Measurements from ENCODE around the gene TNS3. TPM values are rescaled to one million over a fixed set of nuclear protein-coding genes. Genes with fewer than 3 reads are reported as not detected.
A peak's percentile ranks its signal among the peaks of the same experiment; 100 is the strongest.

Gene TNS3
- total RNA-seq, 1 experiment from 2014 or later = 97.2 TPM

DNA sequence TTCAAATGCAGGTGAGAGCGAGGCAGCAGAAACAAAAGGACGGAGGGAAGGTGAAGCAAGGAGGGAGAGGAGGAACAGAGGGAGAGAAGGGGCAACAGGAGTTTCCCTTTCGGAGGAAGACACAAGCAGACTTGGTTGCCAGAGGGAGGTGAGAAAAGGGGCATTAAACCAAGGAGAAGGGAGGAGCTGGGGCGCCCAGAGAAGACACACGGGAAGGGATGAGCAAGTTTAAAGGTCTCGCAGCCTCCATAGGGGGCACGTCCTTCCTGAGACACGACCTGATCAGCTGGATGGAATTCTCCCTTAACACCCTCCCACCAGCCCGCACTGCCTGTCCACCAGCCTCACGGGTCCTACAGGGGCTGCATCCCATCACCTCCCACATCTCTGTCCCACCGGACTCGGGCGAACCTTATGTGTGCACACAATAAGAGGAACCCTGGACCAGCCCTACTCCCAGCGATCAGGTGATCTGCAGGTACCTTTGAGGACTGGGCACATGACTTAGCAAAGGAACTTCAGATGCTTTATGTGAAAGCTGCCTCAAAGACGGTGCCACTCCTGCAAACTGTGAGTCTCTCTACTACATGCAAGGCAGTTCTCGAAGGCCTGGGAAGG, 251.2 kb downstream of the TNS3 start:
- DNase-seq (ENCODE audit: low spot score) = no peak

DNA sequence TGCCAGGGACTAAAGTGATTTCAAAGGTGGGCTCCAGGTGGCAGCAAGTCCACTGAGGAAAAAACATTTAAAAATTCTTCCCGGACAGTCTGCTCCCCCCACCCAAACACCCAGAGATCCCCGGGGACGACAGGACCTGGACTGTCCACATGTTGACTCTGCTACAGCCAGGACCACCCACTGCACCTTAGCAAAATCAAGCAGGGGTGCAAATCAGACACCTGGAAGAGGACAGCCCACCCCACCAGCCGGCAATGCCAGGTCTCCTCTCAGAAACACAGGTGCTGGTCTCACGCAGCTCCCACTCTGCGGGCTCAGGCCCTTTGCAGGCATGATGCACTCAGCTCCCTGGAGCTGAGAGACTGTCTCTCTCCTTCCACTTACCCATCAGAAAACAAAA, 251.9 kb downstream of the TNS3 start:
- DNase-seq (ENCODE audit: low spot score) = no peak

DNA sequence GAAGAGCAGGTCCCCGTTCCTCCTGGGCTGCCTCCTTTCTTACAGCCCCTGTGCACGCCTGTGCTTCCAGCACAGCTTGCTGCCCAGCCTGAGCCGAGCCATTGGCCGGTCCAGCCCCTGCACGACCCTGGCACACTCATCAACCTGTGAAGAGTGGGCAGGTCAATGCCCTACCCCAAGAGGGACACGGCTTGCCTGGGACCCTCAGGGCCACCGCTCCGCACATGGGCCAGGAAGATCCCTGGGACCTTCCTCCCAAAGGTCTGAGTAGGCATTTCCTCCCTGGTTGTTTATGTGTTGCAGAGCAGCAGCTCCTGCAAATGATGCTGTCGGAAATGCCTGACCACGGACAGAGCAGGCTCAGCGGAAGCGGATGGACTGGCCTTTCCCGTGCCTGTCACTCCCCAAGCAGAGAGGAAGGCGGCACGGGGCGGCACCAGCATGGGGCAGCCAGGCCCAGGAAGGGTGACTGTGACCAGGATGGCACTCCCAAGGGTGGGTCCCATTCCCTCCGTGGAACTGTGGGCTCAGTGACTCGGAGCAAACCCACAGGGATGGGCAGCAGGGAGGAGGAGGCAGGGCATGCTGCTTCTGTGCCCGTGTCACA, 252.5 kb downstream of the TNS3 start:
- DNase-seq (ENCODE audit: low spot score) = peak; percentile 40

- DNase-seq (ENCODE audit: low spot score) = peak; percentile 21
Measured at GRCh38 chr7:47328392-47329319, 253.3 kb downstream of the TNS3 start.

- DNase-seq (ENCODE audit: low spot score) = peak; percentile 89
Measured at GRCh38 chr7:47327698-47328391, 254.1 kb downstream of the TNS3 start.

- DNase-seq (ENCODE audit: low spot score) = no peak
Measured at GRCh38 chr7:47327346-47327697, 254.6 kb downstream of the TNS3 start.

DNA sequence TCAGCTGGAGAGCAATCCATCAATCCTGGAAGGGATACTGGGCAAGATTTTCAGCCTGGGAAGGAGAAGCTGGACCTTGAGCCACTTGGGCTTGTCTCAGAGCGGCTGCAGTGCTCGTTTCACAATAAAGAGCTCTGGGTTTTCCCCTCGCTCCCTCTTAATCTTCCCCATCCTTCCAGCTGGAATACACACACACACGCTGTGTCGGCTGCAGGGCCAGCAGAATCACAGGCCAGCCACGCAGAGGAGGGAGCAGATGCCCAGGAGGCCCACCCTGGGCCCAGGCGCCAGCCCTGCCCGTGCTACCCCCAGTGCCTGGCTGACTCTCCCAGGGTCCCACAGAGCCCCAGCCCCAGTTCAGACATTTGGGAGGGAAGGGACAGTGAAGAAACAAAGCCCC, 255.1 kb downstream of the TNS3 start:
- DNase-seq (ENCODE audit: low spot score) = no peak

GRCh38 chr7:47326220-47326619, 255.7 kb downstream of the TNS3 start:
- peak; percentile 22 for DNase-seq (ENCODE audit: low spot score)

DNA sequence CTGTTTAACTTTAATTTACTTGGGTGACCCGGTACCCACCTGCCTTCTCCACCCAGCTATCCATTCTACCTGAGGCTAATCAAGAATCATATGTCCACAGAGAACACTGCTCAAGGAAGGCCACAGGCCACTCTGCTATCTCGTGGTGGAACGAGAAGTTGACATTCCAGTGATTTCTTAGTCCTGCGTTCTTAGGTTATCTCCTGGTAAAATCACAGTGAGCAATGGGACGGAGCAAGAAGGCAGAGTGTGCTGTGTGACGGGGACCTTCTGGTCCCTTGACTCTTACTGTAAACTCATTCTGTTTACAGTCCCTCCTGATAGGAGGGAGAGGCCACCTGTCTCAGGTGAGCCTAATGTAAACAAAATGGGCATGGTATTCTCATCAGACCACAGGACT, 256.6 kb downstream of the TNS3 start:
- DNase-seq (ENCODE audit: low spot score) = no peak

DNA sequence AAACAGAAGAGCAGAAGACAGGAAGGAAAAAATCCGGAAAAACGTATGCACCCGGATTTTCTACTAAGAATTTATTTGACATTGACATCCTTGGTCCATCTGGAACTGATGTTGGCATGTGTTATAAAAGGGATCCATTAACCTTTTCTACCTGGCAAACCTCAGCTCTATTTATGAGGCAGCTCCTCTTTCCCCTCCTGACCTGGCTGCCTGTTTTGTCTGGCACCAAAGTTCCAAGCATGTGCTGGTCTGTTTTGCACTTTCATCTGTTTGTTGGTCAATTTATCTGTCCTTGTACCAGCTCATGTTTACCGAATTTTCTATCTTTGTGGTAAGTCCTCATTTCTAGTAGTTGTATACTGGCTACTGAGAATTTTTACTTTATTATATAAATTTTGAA, 258.0 kb downstream of the TNS3 start:
- DNase-seq (ENCODE audit: low spot score) = no peak

- DNase-seq (ENCODE audit: low spot score) = no peak
Measured at GRCh38 chr7:47322731-47323130, 259.2 kb downstream of the TNS3 start.

- DNase-seq (ENCODE audit: low spot score) = no peak
Measured at GRCh38 chr7:47320296-47320695, 261.6 kb downstream of the TNS3 start.

GRCh38 chr7:47318395-47319182, 263.3 kb downstream of the TNS3 start:
- DNase-seq (ENCODE audit: low spot score) = no peak

GRCh38 chr7:47317487-47317886, 264.4 kb downstream of the TNS3 start:
- no peak for DNase-seq (ENCODE audit: low spot score)

DNA sequence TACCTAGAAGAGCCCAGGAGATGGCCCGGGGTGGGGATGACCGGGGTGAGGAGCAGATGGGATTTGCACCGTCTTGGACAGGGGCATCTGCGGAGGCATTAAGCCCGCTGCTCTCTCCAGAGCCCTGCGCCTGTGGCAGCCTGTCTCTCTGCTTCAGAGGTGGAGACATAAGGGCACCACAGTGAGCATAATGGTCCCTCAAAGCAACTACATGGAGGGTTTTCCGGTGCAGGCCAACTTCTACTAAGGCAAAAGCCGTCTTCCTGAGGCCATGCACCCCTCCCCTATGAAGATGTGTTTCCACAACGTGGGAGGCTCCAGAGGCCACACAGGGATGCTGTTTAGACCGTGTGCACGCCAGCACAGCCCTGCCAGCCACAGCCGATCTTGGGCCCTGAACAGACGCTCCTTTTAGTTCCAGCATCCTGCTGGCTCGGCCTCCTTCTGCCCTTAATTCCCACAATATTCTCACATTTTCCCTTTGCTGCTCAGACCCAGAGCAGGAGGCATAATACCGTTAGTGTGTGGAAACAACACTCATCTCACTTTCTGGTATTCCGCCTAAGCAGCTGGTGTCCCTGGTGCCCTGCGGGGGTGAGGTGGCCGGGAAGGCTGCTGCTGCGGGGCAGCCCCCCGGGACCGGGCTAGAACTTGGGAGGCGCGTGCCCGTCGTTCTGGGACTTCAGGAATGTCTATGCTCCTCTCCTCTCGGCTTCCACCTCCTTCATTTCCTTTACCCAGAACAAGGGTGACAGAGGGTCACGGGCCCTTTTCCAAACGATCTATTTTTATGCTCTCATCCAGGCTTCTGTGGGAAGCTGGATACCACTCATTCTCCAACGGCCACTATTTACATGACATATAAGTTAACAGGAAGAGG, 266.9 kb downstream of the TNS3 start:
- no peak for DNase-seq (ENCODE audit: low spot score)

GRCh38 chr7:47314248-47314647, 267.7 kb downstream of the TNS3 start:
- DNase-seq (ENCODE audit: low spot score) = no peak

- DNase-seq (ENCODE audit: low spot score) = no peak
Measured at GRCh38 chr7:47313564-47313963, 268.3 kb downstream of the TNS3 start.

DNA sequence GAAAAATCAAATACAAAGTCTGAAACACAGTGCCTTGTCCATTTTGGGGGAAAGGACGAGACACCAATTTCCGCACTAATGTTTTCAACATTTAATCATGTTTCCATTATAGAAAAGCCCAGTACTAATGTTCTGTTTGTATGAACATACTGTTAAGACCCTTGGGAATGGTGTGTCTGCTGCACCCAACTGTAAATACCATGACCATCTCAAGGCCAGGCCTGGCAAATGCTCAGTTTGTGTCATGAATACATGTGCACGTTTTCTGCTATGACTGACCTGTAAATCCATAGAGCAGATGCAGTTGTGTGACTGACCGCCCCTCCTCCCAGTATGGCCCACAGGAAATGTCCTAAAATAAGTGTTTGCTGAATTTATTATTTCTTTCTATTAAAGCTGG, 270.0 kb downstream of the TNS3 start:
- DNase-seq (ENCODE audit: low spot score) = no peak

DNA sequence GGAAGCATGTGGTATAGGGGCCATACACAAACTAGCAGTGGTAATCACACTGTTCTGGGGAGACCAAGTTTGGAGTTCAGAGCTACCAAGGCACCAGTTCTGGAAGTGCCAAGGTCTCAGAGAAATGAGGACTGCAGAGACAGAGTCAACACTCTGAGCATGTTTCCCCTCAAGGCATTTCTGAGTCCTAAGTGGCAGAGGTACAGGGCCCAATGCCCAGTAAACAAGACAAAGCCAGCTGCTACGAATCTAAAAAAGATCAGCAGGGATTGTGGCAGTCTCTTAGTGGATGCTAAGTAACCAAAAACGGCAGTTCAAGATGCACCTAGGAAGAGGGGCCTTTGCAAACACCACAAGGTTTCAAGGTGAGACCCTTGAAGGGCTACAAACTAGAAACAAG, 271.9 kb downstream of the TNS3 start:
- no peak for DNase-seq (ENCODE audit: low spot score)

DNA sequence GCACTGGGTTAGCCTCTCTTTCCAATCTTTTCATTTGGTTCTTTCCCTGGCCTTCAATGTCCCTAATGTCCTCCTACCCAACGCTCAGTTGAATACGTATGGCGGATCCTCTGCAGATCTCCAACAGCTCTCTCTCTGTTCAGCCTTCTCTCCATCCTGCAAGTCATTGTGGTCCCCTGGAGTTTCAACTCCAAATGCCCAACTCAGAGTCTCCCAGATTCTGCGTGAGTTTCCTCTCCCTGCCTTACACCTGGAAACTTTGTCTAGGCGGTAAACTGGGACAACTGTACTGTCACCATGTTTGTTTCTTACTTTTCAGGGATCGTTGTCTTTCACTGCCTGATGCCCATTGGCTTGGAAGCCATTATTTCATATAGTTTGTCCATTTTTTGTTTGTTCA, 273.1 kb downstream of the TNS3 start:
- no peak for DNase-seq (ENCODE audit: low spot score)

GRCh38 chr7:47307311-47307710, 274.6 kb downstream of the TNS3 start:
- DNase-seq (ENCODE audit: low spot score) = no peak

All from A172 (cell line).